PFSK-1 (cell line): ENCODE measurements around the gene HERC6.

Experiments used
- POLR2AphosphoS5 ChIP-seq: IDR thresholded peaks from 2 replicates; pipeline ENCODE4 v1.6.1; 2012; ENCODE audit warnings: low read depth, mild to moderate bottlenecking, control low read depth, low read length, moderate library complexity
- TAF1 ChIP-seq: IDR thresholded peaks from 2 replicates; pipeline ENCODE4 v1.6.1; 2012; ENCODE audit warnings: low read length, control low read depth, borderline replicate concordance; ENCODE audit not compliant: insufficient read depth
- TF ChIP-seq, protein P1 (sequence below), 2 experiments: IDR thresholded peaks; 2 replicates each; pipeline versions ENCODE4 v1.6.1 to v1.8.0; 2011 to 2012; ENCODE audit warnings: low read depth in 2 of 2, low read length in 2 of 2, control low read depth in 1 of 2, inconsistent platforms in 1 of 2, mild to moderate bottlenecking in 1 of 2, moderate library complexity in 1 of 2; ENCODE audit not compliant: insufficient read depth in 1 of 2

- TF ChIP-seq POLR2AphosphoS5: no peak
- TF ChIP-seq, protein P1, sequence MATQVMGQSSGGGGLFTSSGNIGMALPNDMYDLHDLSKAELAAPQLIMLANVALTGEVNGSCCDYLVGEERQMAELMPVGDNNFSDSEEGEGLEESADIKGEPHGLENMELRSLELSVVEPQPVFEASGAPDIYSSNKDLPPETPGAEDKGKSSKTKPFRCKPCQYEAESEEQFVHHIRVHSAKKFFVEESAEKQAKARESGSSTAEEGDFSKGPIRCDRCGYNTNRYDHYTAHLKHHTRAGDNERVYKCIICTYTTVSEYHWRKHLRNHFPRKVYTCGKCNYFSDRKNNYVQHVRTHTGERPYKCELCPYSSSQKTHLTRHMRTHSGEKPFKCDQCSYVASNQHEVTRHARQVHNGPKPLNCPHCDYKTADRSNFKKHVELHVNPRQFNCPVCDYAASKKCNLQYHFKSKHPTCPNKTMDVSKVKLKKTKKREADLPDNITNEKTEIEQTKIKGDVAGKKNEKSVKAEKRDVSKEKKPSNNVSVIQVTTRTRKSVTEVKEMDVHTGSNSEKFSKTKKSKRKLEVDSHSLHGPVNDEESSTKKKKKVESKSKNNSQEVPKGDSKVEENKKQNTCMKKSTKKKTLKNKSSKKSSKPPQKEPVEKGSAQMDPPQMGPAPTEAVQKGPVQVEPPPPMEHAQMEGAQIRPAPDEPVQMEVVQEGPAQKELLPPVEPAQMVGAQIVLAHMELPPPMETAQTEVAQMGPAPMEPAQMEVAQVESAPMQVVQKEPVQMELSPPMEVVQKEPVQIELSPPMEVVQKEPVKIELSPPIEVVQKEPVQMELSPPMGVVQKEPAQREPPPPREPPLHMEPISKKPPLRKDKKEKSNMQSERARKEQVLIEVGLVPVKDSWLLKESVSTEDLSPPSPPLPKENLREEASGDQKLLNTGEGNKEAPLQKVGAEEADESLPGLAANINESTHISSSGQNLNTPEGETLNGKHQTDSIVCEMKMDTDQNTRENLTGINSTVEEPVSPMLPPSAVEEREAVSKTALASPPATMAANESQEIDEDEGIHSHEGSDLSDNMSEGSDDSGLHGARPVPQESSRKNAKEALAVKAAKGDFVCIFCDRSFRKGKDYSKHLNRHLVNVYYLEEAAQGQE (IDR thresholded peaks at IDR 0.05; ENCODE audit: insufficient read depth in 1 of 2, low read depth in 2 of 2, low read length in 2 of 2): no peak
- TF ChIP-seq TAF1: no peak
Observed at GRCh38 chr4:88477229-88477860, 98.7 kb downstream of the HERC6 start.
